Medulla oblongata (tissue), 1 donor: Measurements from ENCODE around the gene EGR1.

Experiments used
- DNase-seq: peaks from one replicate; pipeline ENCODE4 v3.0.0-alpha.2; 2015; ENCODE audit errors: extremely low spot score

The EGR1 gene

DNA sequence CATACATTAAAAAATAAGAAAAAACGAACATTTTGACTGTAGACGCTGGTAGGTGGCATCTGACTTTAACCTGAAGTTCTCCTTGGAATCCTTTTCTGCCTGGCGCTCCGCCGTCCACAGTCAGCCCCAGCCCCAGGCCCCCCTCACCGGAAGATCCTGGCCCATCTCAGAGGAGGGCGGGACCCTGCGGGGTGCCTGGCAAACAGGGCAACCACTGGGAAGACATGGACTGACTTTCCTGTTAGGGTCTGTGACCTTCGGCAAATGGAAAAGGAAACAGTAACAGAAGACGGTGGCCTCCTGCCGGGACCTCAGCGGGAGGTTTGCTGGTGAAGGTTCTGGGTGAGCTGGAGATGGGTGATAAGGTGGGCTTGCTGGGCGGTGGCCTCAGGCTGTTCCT, 11.7 kb upstream of the EGR1 start:
- no peak for DNase-seq

- no peak for DNase-seq
Measured at GRCh38 chr5:138454121-138454520, 11.2 kb upstream of the EGR1 start.

DNA sequence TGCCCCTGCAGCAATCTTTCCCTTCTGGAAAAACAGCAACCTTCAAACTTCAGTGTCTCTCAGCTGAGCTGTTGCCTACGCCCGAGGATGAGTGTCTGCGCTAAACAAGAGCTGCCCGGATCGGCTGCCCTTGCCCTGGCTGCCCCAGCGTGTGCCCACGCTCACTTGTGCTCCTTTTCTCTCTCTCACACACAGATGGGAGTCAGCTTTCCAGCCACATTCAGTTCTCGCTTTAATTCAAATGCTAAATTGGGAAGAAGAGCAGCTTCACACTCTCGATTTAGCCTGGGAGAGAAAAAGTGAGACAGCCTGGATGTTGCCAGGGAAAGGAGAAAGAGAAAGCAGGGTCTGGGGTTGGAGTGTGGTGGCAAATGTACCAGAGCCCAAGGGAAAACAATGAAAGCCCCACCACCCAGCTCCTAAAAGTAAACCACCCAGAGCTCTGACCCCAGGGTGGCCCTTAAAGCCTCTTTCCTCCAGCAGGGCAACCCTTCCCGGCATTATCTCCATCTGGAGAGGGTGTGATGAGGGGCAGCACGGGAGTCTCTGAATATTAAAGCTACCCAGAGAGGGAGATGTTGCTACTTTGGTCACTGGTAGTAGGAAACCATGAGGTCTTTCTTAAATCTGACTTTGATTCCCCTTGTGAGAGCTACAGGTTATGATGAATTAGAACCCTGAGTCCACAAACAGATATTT, 9.9 kb upstream of the EGR1 start:
- no peak for DNase-seq

DNA sequence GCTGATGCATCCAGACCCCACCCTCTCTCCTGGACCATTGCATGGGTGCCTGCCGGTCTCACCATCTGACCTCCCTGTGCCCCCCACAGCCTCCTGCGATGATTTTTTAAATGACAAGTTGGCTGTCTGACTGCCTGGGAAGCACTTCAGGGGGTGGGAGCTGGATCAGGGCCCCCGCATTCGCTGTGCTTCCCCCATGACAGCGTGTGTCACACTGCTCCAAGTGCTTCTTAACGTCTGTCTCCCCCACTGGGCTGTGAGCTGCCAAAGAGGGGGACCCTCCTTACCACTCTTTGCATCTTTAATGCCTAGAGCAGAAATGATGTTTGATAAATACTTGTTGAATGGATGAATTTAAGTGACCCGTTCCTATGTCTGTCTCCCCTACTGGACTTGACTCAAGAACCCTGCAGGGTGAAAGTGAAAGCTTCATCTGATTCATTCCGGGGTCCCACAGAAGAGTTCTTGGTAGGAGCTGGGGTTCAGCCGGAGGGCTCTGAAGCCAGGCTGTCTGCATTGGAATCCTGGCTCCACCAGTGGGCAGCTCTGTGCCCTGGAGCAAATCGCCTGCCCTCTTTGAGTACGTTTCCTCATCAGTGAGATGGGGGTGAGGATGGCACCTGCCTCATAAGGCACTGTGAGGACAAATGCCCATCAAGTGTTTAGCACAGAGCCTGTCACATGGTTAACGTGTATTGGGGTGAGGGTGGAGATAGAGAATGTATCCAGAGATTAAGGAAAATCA, 7.6 kb upstream of the EGR1 start:
- DNase-seq = no peak

DNA sequence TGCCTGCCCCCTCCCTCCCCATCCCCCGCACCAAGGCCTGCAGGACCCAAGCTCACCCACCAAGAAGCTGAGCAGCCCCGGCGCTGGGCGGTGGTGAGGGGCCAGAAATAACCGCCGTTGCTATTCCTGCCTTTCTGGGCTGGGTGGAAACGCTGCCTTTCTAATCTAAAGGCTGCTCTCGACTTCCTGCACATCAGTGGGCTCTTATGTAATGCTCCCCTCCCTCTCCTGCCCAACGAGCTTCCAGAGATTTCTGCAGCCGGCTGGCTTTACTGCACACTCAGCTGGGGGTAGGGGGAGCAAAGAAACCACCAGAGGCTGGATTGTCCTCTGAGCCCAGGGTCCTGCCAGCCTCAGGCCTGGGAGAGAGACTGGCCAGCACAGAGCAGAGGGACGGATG, 6.9 kb upstream of the EGR1 start:
- peak; percentile 62 for DNase-seq

GRCh38 chr5:138458856-138459255, 6.4 kb upstream of the EGR1 start:
- no peak for DNase-seq

- DNase-seq = peak; percentile 78
Measured at GRCh38 chr5:138459311-138459933, 5.9 kb upstream of the EGR1 start.

DNA sequence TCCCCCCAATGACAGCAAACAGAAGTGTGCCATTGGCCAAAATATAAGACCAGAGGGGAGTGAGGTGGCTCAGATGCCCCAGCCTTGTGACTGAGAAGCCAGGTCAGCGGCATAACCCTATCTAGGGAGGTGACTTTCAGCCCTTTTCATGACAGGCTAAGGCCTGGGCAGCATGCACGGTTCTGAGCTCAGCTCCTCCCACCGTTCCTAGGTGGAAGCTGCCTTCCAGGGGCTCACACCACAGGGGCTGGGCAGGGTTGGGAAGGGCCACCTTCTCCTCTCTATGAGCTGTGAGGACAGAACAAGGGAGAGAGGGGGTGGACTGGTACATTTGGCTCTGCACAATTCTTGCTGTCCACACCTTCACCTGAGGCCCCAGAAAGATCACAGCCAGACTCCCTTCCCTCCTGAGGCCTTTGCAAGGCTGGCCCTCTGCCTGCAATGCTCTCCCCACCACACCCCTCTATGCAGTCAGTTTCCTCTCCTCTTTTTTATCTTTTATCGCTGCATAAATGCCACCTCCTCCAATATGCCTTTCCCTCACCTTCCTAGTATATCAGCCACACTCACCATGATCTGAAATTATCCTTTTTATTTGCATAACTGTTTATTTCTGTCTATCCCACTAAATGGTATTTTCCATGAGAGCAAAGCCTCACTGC, 5.1 kb upstream of the EGR1 start:
- no peak for DNase-seq

GRCh38 chr5:138461343-138462125, 3.7 kb upstream of the EGR1 start:
- no peak for DNase-seq

DNA sequence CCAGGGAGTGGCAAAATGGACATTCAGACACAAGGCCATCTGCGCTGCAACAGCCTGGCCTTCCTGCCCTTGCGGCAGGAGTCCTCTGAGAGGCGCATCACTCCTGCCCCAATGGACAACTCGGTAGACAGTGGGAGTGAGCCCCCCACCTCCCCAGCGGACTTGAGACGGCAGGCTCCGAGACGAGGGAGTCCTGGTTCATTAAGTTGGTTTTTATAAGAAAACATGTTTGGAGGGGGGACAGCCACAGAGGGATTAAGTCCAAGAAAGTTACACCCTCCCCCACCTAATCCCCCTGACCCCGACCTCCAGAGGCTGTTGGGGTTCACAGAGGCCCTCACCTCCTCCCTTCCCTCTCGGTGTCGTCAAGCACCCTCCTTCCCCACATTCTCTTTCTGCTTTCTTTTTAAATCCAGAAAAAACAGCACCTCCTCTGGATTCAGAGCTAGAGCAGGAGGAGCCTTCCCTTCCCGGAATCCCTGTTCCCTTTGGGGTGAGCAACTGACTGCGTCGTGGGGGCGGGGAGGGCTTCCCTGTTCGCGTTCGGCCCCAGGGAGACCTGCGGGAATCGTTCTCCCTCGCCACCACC, 1.8 kb upstream of the EGR1 start:
- no peak for DNase-seq

DNA sequence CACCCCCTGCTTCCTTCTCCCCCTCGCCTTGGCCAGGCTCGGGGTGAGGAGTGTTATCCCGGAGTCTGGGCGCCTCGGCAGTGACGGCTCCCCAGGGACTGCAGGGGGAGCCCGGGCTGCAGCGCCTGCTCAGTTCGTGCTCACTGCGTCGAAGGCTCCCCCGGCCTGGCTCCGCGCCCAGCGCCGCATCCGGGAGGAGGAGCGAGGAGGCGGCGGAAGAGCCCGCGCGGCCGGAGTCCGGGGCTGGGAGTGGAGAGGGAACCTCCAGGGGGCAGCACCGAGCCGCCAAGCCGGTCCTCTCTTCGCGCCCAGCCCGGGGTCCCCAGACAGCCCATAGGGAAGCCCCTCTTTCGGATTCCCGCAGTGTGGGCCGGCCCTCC, 1.3 kb upstream of the EGR1 start:
- DNase-seq = peak; percentile 96

DNA sequence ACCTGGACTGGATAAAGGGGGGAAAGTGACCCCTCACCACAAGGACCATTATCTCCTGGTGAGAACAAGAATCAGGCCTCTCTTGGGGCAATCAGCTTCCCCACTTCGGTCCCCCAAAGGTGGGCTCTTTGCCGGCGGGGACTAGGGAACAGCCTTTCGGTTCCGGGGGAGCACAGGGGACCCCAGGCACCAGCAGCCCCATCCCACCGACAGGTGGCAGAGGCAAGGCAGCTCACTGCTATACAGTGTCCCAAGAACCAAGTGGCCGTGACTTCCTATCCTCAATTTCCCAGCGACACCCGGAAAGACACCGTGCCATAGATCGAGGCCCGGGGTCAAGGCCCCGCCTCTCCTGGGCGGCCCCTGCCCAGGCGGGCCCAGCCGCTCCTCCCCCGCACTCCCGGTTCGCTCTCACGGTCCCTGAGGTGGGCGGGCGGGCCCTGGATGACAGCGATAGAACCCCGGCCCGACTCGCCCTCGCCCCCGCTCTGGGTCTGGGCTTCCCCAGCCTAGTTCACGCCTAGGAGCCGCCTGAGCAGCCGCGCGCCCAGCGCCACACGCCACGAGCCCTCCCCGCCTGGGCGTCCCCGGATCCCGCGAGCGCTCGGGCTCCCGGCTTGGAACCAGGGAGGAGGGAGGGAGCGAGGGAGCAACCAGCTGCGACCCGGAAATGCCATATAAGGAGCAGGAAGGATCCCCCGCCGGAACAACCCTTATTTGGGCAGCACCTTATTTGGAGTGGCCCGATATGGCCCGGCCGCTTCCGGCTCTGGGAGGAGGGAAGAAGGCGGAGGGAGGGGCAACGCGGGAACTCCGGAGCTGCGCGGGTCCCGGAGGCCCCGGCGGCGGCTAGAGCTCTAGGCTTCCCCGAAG, 655 bp upstream of the EGR1 start:
- DNase-seq = peak; percentile 99

GRCh38 chr5:138466125-138466899, 1.0 kb downstream of the EGR1 start:
- no peak for DNase-seq

DNA sequence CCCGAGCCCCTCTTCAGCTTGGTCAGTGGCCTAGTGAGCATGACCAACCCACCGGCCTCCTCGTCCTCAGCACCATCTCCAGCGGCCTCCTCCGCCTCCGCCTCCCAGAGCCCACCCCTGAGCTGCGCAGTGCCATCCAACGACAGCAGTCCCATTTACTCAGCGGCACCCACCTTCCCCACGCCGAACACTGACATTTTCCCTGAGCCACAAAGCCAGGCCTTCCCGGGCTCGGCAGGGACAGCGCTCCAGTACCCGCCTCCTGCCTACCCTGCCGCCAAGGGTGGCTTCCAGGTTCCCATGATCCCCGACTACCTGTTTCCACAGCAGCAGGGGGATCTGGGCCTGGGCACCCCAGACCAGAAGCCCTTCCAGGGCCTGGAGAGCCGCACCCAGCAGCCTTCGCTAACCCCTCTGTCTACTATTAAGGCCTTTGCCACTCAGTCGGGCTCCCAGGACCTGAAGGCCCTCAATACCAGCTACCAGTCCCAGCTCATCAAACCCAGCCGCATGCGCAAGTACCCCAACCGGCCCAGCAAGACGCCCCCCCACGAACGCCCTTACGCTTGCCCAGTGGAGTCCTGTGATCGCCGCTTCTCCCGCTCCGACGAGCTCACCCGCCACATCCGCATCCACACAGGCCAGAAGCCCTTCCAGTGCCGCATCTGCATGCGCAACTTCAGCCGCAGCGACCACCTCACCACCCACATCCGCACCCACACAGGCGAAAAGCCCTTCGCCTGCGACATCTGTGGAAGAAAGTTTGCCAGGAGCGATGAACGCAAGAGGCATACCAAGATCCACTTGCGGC, 1.8 kb downstream of the EGR1 start:
- DNase-seq = no peak

GRCh38 chr5:138467711-138468132, 2.4 kb downstream of the EGR1 start:
- no peak for DNase-seq

GRCh38 chr5:138468133-138468965, 3.1 kb downstream of the EGR1 start:
- DNase-seq = no peak

GRCh38 chr5:138468966-138469539, 3.8 kb downstream of the EGR1 start:
- DNase-seq = no peak
